HEK293 (cell line): ENCODE data around the gene CHST14.
A peak's percentile ranks its signal among the peaks of the same experiment; 100 is the strongest.

Source experiments
- CTCF ChIA-PET: fragments of 350-600 bp; formaldehyde crosslinking; extraction: SDS; loops from one replicate; lab custom pipeline; 2021; ENCODE audit warnings: antibody characterized with exemption; lab: Yijun Ruan, JAX
- POLR2A ChIA-PET: fragments of 300-600 bp; formaldehyde crosslinking; extraction: SDS; loops from one replicate; lab custom pipeline; 2020; ENCODE audit warnings: antibody characterized with exemption, inconsistent platforms; lab: Yijun Ruan, JAX
- H3K27ac ChIP-seq: fragments of 200-500 bp; sonication (Bioruptor generic); 2 replicates; pipeline ENCODE4 v1.5.1; 2014; ENCODE audit warnings: low read depth, low read length, control low read depth, inconsistent platforms; ENCODE audit errors: extremely low read depth
- H3K36me3 ChIP-seq, 2 experiments: fragments of 200-500 bp in 1 of 2; sonication (Bioruptor generic) in 1 of 2; 1 replicate in 1 of 2; 2 replicates in 1 of 2; pipeline ENCODE4 v1.5.1; 2014 to 2017; ENCODE audit warnings: inconsistent platforms in 2 of 2, low read length in 2 of 2; ENCODE audit not compliant: control insufficient read depth in 2 of 2, insufficient read depth in 1 of 2
- H3K4me1 ChIP-seq: fragments of 200-500 bp; sonication (Bioruptor generic); 2 replicates; pipeline ENCODE4 v1.5.1; 2014; ENCODE audit warnings: mild to moderate bottlenecking, low read length, inconsistent platforms; ENCODE audit not compliant: control insufficient read depth, insufficient read depth
- H3K4me3 ChIP-seq: 2 replicates; pipeline ENCODE4 v1.5.1; 2011; ENCODE audit warnings: low read depth, mild to moderate bottlenecking, control low read depth, low read length, moderate library complexity
- H3K9me3 ChIP-seq: fragments of 200-500 bp; sonication (Bioruptor generic); 2 replicates; pipeline ENCODE4 v1.5.1; 2014; ENCODE audit warnings: low read depth, low read length, inconsistent platforms; ENCODE audit not compliant: control insufficient read depth, insufficient read depth
- HOXD13 ChIP-seq: sonication (generic); formaldehyde crosslinking; IDR thresholded peaks from 2 replicates; pipeline ENCODE4 v1.8.0; 2022; ENCODE audit warnings: missing genetic modification reagents, borderline replicate concordance
- KLF10 ChIP-seq: fragments of 450-650 bp; IDR thresholded peaks from 2 replicates; pipeline ENCODE4 v1.5.1; 2018; ENCODE audit warnings: missing biosample characterization, mild to moderate bottlenecking, missing genetic modification characterization
- OSR2 ChIP-seq: fragments of 450-650 bp; formaldehyde crosslinking; IDR thresholded peaks from 2 replicates; pipeline ENCODE4 v1.5.1; 2016; ENCODE audit warnings: missing biosample characterization, missing genetic modification characterization
- PRDM2 ChIP-seq: fragments of 450-650 bp; formaldehyde crosslinking; IDR thresholded peaks from 2 replicates; pipeline ENCODE4 v1.5.1; 2016; ENCODE audit warnings: missing biosample characterization, missing genetic modification characterization, borderline replicate concordance
- RBAK ChIP-seq: fragments of 450-650 bp; formaldehyde crosslinking; IDR thresholded peaks from 2 replicates; pipeline ENCODE4 v1.5.1; 2016; ENCODE audit warnings: missing biosample characterization, missing genetic modification characterization
- SETDB1 ChIP-seq: IDR thresholded peaks from one replicate; pipeline ENCODE4 v1.6.1; 2017; ENCODE audit warnings: mild to moderate bottlenecking, low read length, moderate library complexity, mixed read lengths; ENCODE audit not compliant: insufficient read length
- ZNF138 ChIP-seq: fragments of 450-650 bp; formaldehyde crosslinking; IDR thresholded peaks from 2 replicates; pipeline ENCODE4 v1.5.1; 2016; ENCODE audit warnings: missing biosample characterization, missing genetic modification characterization, borderline replicate concordance
- ZNF16 ChIP-seq: fragments of 450-650 bp; formaldehyde crosslinking; IDR thresholded peaks from 2 replicates; pipeline ENCODE4 v1.5.1; 2016; ENCODE audit warnings: low read depth, missing biosample characterization, missing genetic modification characterization
- ZNF174 ChIP-seq: fragments of 450-650 bp; formaldehyde crosslinking; IDR thresholded peaks from 2 replicates; pipeline ENCODE4 v1.5.0; 2017; ENCODE audit warnings: missing biosample characterization, mild to moderate bottlenecking, missing genetic modification characterization
- ZNF221 ChIP-seq: fragments of 450-650 bp; formaldehyde crosslinking; IDR thresholded peaks from 2 replicates; pipeline ENCODE4 v1.5.1; 2017; ENCODE audit warnings: missing biosample characterization, missing genetic modification characterization, borderline replicate concordance
- ZNF280C ChIP-seq: fragments of 450-650 bp; formaldehyde crosslinking; IDR thresholded peaks from 2 replicates; pipeline ENCODE4 v1.5.1; 2016; ENCODE audit warnings: missing biosample characterization, missing genetic modification characterization
- ZNF335 ChIP-seq: fragments of 450-650 bp; formaldehyde crosslinking; conservative IDR thresholded peaks from 2 replicates; pipeline ENCODE4 v1.5.1; 2016; ENCODE audit warnings: missing biosample characterization, missing genetic modification characterization
- ZNF558 ChIP-seq: fragments of 450-650 bp; formaldehyde crosslinking; IDR thresholded peaks from 2 replicates; pipeline ENCODE4 v1.5.1; 2016; ENCODE audit warnings: missing biosample characterization, missing genetic modification characterization
- ZNF580 ChIP-seq: fragments of 450-650 bp; formaldehyde crosslinking; IDR thresholded peaks from 2 replicates; pipeline ENCODE4 v1.5.1; 2016; ENCODE audit warnings: missing biosample characterization, missing genetic modification characterization
- ZNF664 ChIP-seq: fragments of 450-650 bp; formaldehyde crosslinking; IDR thresholded peaks from 2 replicates; pipeline ENCODE4 v1.5.1; 2016; ENCODE audit warnings: missing biosample characterization, missing genetic modification characterization
- ZSCAN16 ChIP-seq: fragments of 450-650 bp; formaldehyde crosslinking; IDR thresholded peaks from 2 replicates; pipeline ENCODE4 v1.5.1; 2016; ENCODE audit warnings: missing biosample characterization, missing genetic modification characterization

CHST14 gene

GRCh38 chr15:40421246-40422157 lies 49.3 kb upstream of the CHST14 start (continued):
- no peak for TF ChIP-seq PRDM2 (tag by site-specific recombination)

- POLR2A ChIA-PET: interaction anchor here (0.8 kb wide), 1 partner anchor 19 kb away, joined by 3 read pairs; the partner anchor contains the start of gene IVD
- no peak for TF ChIP-seq SETDB1
- TF ChIP-seq ZNF664 (tag by site-specific recombination): peak; percentile 55; the same call in 1 of the 2 replicates
- TF ChIP-seq ZNF174 (tag by site-specific recombination): no peak
- no peak for TF ChIP-seq HOXD13
- TF ChIP-seq, all 188 proteins: peak for 1
- no peaks in the 10 kb centered on the region for H3K9me3 ChIP-seq
- no peak overlapping the region for H3K27ac ChIP-seq
- H3K36me3 ChIP-seq: no peaks in the 10 kb centered on the region; a peak in 1 of 3 replicates
- H3K4me1 ChIP-seq: no peaks in the 10 kb centered on the region; the same call in 1 of the 2 replicates
- CTCF ChIA-PET: interaction anchor here (0.6 to 1.4 kb wide), 3 partner anchors 56 to 596 kb away, joined by 3 to 7 read pairs (median 6); no protein-coding TSS in a partner anchor
- H3K4me3 ChIP-seq: no peak overlapping the region
Measured at GRCh38 chr15:40424483-40425115, 46.2 kb upstream of the CHST14 start.

- POLR2A ChIA-PET: no interaction called here
- Histone ChIP-seq H3K4me3 (no peak overlapping the region), H3K27ac (no peak overlapping the region), H3K9me3 (no peaks in the 10 kb centered on the region), H3K4me1 (no peaks in the 10 kb centered on the region; the same call in 1 of the 2 replicates), H3K36me3 (no peaks in the 10 kb centered on the region; a peak in 1 of 3 replicates)
- TF ChIP-seq ZNF580 (tag by site-specific recombination) (no peak), ZNF221 (tag by site-specific recombination) (no peak), KLF10 (no peak), ZNF558 (tag by site-specific recombination) (no peak), ZNF138 (tag by site-specific recombination) (no peak), ZNF280C (tag by site-specific recombination) (no peak), OSR2 (tag by site-specific recombination) (no peak), RBAK (no peak), ZNF174 (tag by site-specific recombination) (no peak), ZNF16 (no peak), ZNF335 (tag by site-specific recombination) (no peak), ZSCAN16 (tag by site-specific recombination) (no peak)
- CTCF ChIA-PET: interaction anchor here (0.7 to 1.2 kb wide), 3 partner anchors 105 to 226 kb away, joined by 3 to 4 read pairs (median 3); no protein-coding TSS in a partner anchor
Measured at GRCh38 chr15:40425681-40426080, 45.1 kb upstream of the CHST14 start.
